OCI-LY1 (cell line): ENCODE measurements around the gene KIDINS220.

Source experiments
- EZH2 ChIP-seq: fragments of 200-600 bp; sonication (generic), shearing (Covaris generic); IDR thresholded peaks from 2 replicates; pipeline ENCODE4 v1.8.0; 2017; ENCODE audit warnings: borderline replicate concordance, mixed run types, mild to moderate bottlenecking, antibody characterized with exemption, low read length, moderate library complexity, mixed read lengths
- TF ChIP-seq, protein P1 (sequence below): fragments of 200-600 bp; sonication (generic), shearing (Covaris generic); IDR thresholded peaks from 2 replicates; pipeline ENCODE4 v1.5.1; 2017; ENCODE audit warnings: mild to moderate bottlenecking, antibody characterized with exemption, low read length, moderate library complexity, mixed read lengths

DNA sequence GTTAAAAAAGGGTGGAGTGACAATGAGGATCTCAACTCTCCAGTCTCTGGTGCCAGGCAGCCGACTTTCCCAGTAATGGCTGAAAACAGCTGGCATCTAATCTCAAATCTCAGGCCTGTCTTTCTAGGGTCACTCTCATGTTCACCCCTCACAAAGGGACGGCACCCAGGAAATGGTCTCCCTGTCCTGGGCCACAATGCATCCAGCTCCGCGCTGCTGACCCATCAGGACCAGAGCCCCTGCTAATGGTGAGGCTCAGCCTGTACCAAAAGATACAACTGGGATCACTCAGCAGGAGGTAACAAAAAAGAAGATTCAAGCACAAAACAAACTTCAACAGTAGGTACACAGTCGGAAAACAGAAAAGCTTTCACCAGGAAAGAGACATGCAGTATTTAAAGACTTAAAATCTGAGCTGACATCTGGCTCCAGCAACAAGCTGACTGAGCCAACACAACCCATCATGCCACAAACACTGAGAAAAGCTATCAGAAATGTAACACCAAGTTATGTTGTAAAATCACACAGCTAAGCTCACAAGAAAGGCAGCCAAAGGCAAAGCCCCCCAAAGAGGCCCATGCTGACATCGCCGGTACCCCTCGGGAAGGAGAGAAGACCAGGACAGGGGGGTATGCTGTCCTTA lies 13.6 kb upstream of the KIDINS220 start:
- TF ChIP-seq, protein P1, sequence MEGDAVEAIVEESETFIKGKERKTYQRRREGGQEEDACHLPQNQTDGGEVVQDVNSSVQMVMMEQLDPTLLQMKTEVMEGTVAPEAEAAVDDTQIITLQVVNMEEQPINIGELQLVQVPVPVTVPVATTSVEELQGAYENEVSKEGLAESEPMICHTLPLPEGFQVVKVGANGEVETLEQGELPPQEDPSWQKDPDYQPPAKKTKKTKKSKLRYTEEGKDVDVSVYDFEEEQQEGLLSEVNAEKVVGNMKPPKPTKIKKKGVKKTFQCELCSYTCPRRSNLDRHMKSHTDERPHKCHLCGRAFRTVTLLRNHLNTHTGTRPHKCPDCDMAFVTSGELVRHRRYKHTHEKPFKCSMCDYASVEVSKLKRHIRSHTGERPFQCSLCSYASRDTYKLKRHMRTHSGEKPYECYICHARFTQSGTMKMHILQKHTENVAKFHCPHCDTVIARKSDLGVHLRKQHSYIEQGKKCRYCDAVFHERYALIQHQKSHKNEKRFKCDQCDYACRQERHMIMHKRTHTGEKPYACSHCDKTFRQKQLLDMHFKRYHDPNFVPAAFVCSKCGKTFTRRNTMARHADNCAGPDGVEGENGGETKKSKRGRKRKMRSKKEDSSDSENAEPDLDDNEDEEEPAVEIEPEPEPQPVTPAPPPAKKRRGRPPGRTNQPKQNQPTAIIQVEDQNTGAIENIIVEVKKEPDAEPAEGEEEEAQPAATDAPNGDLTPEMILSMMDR = no peak
- no peak for TF ChIP-seq EZH2
